Measurements from ENCODE around the gene IVD. TPM values are rescaled to one million over a fixed set of nuclear protein-coding genes. Genes with fewer than 3 reads are reported as not detected.

Gene IVD
- total and polyA plus RNA-seq, 2 of the 4 experiments (the other 2 are of a cell fraction): 31.7 to 41.1 TPM

DNA sequence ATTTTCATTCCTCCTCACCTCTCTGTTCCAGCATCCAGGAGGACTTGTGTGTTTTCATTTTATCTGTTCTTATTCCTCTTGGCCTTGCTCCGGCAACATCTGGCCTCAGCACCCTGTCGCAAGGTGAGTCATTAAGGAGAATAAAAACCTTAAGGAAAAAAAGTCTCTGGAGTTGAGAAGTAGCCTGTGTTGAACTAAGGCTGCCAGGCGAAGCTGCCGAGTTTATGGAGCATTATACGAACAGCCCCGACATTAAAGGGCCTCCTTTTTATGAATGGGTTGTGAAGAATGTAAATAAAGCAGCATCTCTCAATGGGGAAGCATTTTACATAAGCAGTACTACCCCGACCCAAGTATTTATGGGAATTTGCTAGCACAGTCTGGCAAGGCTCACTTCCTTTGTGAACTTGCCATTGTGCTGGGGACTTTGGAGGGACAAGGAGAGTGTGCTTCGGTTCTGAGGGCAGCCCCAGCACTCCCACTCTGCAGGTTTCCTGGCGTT, 39.9 kb downstream of the IVD start:
- peak overlapping the region; percentile 2 for H2AK9ac ChIP-seq (replicated peaks; ENCODE audit: low read depth, low read length, poor library complexity)
- H3K79me1 ChIP-seq (ENCODE audit: low read depth in 1 of 2, low read length in 2 of 2): peaks cover 27 to 75% of the 10 kb centered on the region in 2 experiments
- no TSS peak for BruUV-seq (replicated peaks)
- no peak overlapping the region for H3K4me3 ChIP-seq (ENCODE audit: insufficient read depth, low read depth, low read length)
- no peaks in the 10 kb centered on the region for H3K9me3 ChIP-seq (ENCODE audit: control insufficient read depth, insufficient read depth, low read length)
- H2BK15ac ChIP-seq (ENCODE audit: low read depth, low read length): peak overlapping the region; percentile 1; the same call in 1 of the 3 replicates
- POLR2A ChIA-PET (ENCODE audit: unreplicated experiment): interaction anchor here (0.5 kb wide), 1 partner anchor 120 kb away, joined by 3 read pairs; no protein-coding TSS in a partner anchor
- intact Hi-C loops (cut with micrococcal nuclease): no loop called here
- H3K36me3 ChIP-seq (ENCODE audit: control insufficient read depth, insufficient read depth, low read length): no peaks in the 10 kb centered on the region
- no peak overlapping the region for H3K18ac ChIP-seq (ENCODE audit: low read depth, low read length)
- H2BK120ac ChIP-seq (ENCODE audit: low read depth, low read length): peak overlapping the region; percentile 30
- WGBS, 2 experiments (ENCODE audit: extremely low coverage in 2 of 2, insufficient read length in 1 of 2): 0% methylated on average over 6 of the region's 9 CpGs; no CpG with 5 or more reads in 1 of the 2 experiments
- ATAC-seq (ENCODE audit: low read depth): peak; percentile 27
- H3K9me1 ChIP-seq (ENCODE audit: insufficient read depth, low read length): peaks cover 22% of the 10 kb centered on the region
- peak overlapping the region; percentile 48 for H3K27ac ChIP-seq (ENCODE audit: insufficient read depth, low read length)
- H4K8ac ChIP-seq (ENCODE audit: low read depth in 2 of 2, low read length in 2 of 2): peak overlapping the region in 1 of 2 experiments; percentile 22; a peak in 1 of 4 replicates
- H3K4ac ChIP-seq (ENCODE audit: low read depth, low read length): peak overlapping the region; percentile 66
- H3K27me3 ChIP-seq (ENCODE audit: control insufficient read depth, insufficient read depth, low read length): no peaks in the 10 kb centered on the region
- H2AK5ac ChIP-seq (ENCODE audit: low read depth, low read length): peak overlapping the region; percentile 61; the same call in 1 of the 2 replicates
- CTCF ChIA-PET: interaction anchor here (0.7 to 1.0 kb wide), 2 partner anchors 9 to 34 kb away, joined by 3 to 4 read pairs; no protein-coding TSS in a partner anchor
- peak; percentile 90 for DNase-seq
- no peak overlapping the region for H3K56ac ChIP-seq (ENCODE audit: extremely low read depth, insufficient read depth, low read length)
- H3K14ac ChIP-seq (replicated peaks; ENCODE audit: low read depth, low read length): peak overlapping the region; percentile 68
- TF ChIP-seq RFX5 (IDR thresholded peaks at IDR 0.05; ENCODE audit: low read depth, low read length) (no peak), MXI1 (IDR thresholded peaks at IDR 0.05; ENCODE audit: borderline replicate concordance, low read depth, low read length) (no peak), FOS (IDR thresholded peaks at IDR 0.05; ENCODE audit: low read depth, low read length) (peak; percentile 46)
- TF ChIP-seq, protein P1, sequence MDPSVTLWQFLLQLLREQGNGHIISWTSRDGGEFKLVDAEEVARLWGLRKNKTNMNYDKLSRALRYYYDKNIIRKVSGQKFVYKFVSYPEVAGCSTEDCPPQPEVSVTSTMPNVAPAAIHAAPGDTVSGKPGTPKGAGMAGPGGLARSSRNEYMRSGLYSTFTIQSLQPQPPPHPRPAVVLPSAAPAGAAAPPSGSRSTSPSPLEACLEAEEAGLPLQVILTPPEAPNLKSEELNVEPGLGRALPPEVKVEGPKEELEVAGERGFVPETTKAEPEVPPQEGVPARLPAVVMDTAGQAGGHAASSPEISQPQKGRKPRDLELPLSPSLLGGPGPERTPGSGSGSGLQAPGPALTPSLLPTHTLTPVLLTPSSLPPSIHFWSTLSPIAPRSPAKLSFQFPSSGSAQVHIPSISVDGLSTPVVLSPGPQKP (IDR thresholded peaks at IDR 0.05; ENCODE audit: borderline replicate concordance, low read depth, low read length): no peak
- peak overlapping the region; percentile 1 for H2AFZ ChIP-seq (replicated peaks; ENCODE audit: low read length, poor library complexity)
- dilution Hi-C loops (cut with HindIII; ENCODE audit: low sequenced_read_pairs, unreplicated experiment): no loop called here
- peak overlapping the region; percentile 28; the same call in 1 of the 2 replicates for H2BK20ac ChIP-seq (ENCODE audit: low read depth, low read length)
- H2BK5ac ChIP-seq (ENCODE audit: low read depth, low read length, poor library complexity, severe bottlenecking): peak overlapping the region; percentile 17
- H4K91ac ChIP-seq (ENCODE audit: insufficient read depth, low read depth, low read length): 0 out of 2 replicates have a peak overlapping the region, but pooled peaks have one; percentile 17
- in situ Hi-C loops (cut with MboI; ENCODE audit: low sequenced_read_pairs): no loop called here
- H4K20me1 ChIP-seq (ENCODE audit: insufficient read depth, low read length): peaks cover 68% of the 10 kb centered on the region
- peak overlapping the region; percentile 53 for H3K4me2 ChIP-seq (ENCODE audit: low read depth, low read length)
- no peak overlapping the region for H4K5ac ChIP-seq (ENCODE audit: low read depth, low read length)
- 0 out of 2 replicates have a peak overlapping the region, but pooled peaks have one; percentile 7 for H3K9ac ChIP-seq (ENCODE audit: low read depth, low read length)
- peak overlapping the region; percentile 78; the same call in 1 of the 2 replicates for H3K23ac ChIP-seq (ENCODE audit: low read depth, low read length)
- H3K4me1 ChIP-seq (ENCODE audit: control insufficient read depth, insufficient read depth, low read length): peaks cover 14% of the 10 kb centered on the region

All from IMR-90 (cell line).